ENCODE results near the gene KLK13.

The KLK13 gene

GRCh38 chr19:51044327-51044726, 20.6 kb downstream of the KLK13 start:
- Histone ChIP-seq H3K9me3 (ENCODE audit: insufficient read depth, low read length) (no peaks in the 10 kb centered on the region), H3K4me3 (ENCODE audit: low read length) (no peak overlapping the region), H3K4me2 (ENCODE audit: low read length) (no peak overlapping the region), H3K4me1 (ENCODE audit: low read length) (no peaks in the 10 kb centered on the region), H3K79me2 (ENCODE audit: low read length) (no peaks in the 10 kb centered on the region), H3K36me3 (replicated peaks; ENCODE audit: low read depth, low read length) (no peaks in the 10 kb centered on the region), H4K20me1 (ENCODE audit: insufficient read depth, low read length) (no peaks in the 10 kb centered on the region), H2AFZ (ENCODE audit: low read depth, low read length) (no peak overlapping the region), H3K9ac (ENCODE audit: low read length) (no peak overlapping the region), H3K27ac (ENCODE audit: low read length) (no peak overlapping the region), H3K27me3 (ENCODE audit: low read depth, low read length) (peaks cover 7% of the 10 kb centered on the region; the same call in 1 of the 2 replicates)
- TF ChIP-seq CTCF (IDR thresholded peaks at IDR 0.05; ENCODE audit: low read depth, low read length) (no peak), EZH2phosphoT487 (IDR thresholded peaks at IDR 0.05; ENCODE audit: low read depth) (no peak)

- H3K36me3 ChIP-seq (replicated peaks; ENCODE audit: low read depth, low read length), result no peaks in the 10 kb centered on the region
- no peak overlapping the region for H3K27ac ChIP-seq (ENCODE audit: low read length)
- no peak overlapping the region for H2AFZ ChIP-seq (ENCODE audit: low read depth, low read length)
- H3K27me3 ChIP-seq (ENCODE audit: low read depth, low read length), result 0 out of 2 replicates have a peak, but pooled peaks cover 4% of the 10 kb centered on the region
- H3K4me3 ChIP-seq (ENCODE audit: low read length), result no peak overlapping the region
- no peak overlapping the region for H3K4me2 ChIP-seq (ENCODE audit: low read length)
- H3K9me3 ChIP-seq (ENCODE audit: insufficient read depth, low read length), result no peaks in the 10 kb centered on the region
- H3K4me1 ChIP-seq (ENCODE audit: low read length), result no peaks in the 10 kb centered on the region
- no peaks in the 10 kb centered on the region for H3K79me2 ChIP-seq (ENCODE audit: low read length)
- H4K20me1 ChIP-seq (ENCODE audit: insufficient read depth, low read length), result no peaks in the 10 kb centered on the region
- H3K9ac ChIP-seq (ENCODE audit: low read length), result no peak overlapping the region
- TF ChIP-seq CTCF (IDR thresholded peaks at IDR 0.05; ENCODE audit: low read depth, low read length) (no peak), EZH2phosphoT487 (IDR thresholded peaks at IDR 0.05; ENCODE audit: low read depth) (no peak)
These were observed 21.4 kb downstream of the KLK13 start for GRCh38 chr19:51043497-51043896.

GRCh38 chr19:51040151-51040550, 24.7 kb downstream of the KLK13 start:
- Histone ChIP-seq H2AFZ (ENCODE audit: low read depth, low read length) (no peak overlapping the region), H3K9ac (ENCODE audit: low read length) (no peak overlapping the region), H3K36me3 (replicated peaks; ENCODE audit: low read depth, low read length) (no peaks in the 10 kb centered on the region), H3K79me2 (ENCODE audit: low read length) (no peaks in the 10 kb centered on the region), H3K27me3 (ENCODE audit: low read depth, low read length) (peaks cover 4% of the 10 kb centered on the region; the same call in 1 of the 2 replicates), H3K4me2 (ENCODE audit: low read length) (no peak overlapping the region), H3K4me1 (ENCODE audit: low read length) (no peaks in the 10 kb centered on the region), H3K27ac (ENCODE audit: low read length) (no peak overlapping the region), H4K20me1 (ENCODE audit: insufficient read depth, low read length) (no peaks in the 10 kb centered on the region), H3K9me3 (ENCODE audit: insufficient read depth, low read length) (no peaks in the 10 kb centered on the region), H3K4me3 (ENCODE audit: low read length) (no peak overlapping the region)
- TF ChIP-seq CTCF (IDR thresholded peaks at IDR 0.05; ENCODE audit: low read depth, low read length), result no peak
- TF ChIP-seq EZH2phosphoT487 (IDR thresholded peaks at IDR 0.05; ENCODE audit: low read depth), result no peak

GRCh38 chr19:51036519-51036918, 28.4 kb downstream of the KLK13 start:
- Histone ChIP-seq H3K27ac (ENCODE audit: low read length) (no peak overlapping the region), H3K4me2 (ENCODE audit: low read length) (no peak overlapping the region), H3K79me2 (ENCODE audit: low read length) (no peaks in the 10 kb centered on the region), H2AFZ (ENCODE audit: low read depth, low read length) (no peak overlapping the region), H3K9ac (ENCODE audit: low read length) (no peak overlapping the region), H3K36me3 (replicated peaks; ENCODE audit: low read depth, low read length) (no peaks in the 10 kb centered on the region), H3K9me3 (ENCODE audit: insufficient read depth, low read length) (no peaks in the 10 kb centered on the region), H3K27me3 (ENCODE audit: low read depth, low read length) (peaks cover 3% of the 10 kb centered on the region; the same call in 1 of the 2 replicates), H3K4me1 (ENCODE audit: low read length) (no peaks in the 10 kb centered on the region), H3K4me3 (ENCODE audit: low read length) (no peak overlapping the region), H4K20me1 (ENCODE audit: insufficient read depth, low read length) (no peaks in the 10 kb centered on the region)
- TF ChIP-seq EZH2phosphoT487 (IDR thresholded peaks at IDR 0.05; ENCODE audit: low read depth) (no peak), CTCF (IDR thresholded peaks at IDR 0.05; ENCODE audit: low read depth, low read length) (no peak)
